SKM-1 treated with dmso at 0.1 percent for 144 hours (cell line): ENCODE data around the gene DHTKD1.
A peak's percentile ranks its signal among the peaks of the same experiment; 100 is the strongest.

Source experiments
- DNase-seq: peaks from one replicate; lab custom pipeline; 2025; ENCODE audit not compliant: unreplicated experiment; lab: John Stamatoyannopoulos, UW

DHTKD1 gene

GRCh38 chr10:12068449-12069269 is at the start of gene DHTKD1:
Gene DHTKD1, plus strand, starts transcription at chr10:12068954. Its CDS starts 80 bp downstream, at chr10:12069034.
- DNase-seq: peak; percentile 81

- no peak for DNase-seq
These were observed 49.3 kb upstream of the DHTKD1 start for GRCh38 chr10:12019283-12019971.

- DNase-seq: no peak
These were observed 48.2 kb upstream of the DHTKD1 start for GRCh38 chr10:12020574-12020973.

- DNase-seq: no peak
These were observed 46.0 kb upstream of the DHTKD1 start for GRCh38 chr10:12022580-12023257.

GRCh38 chr10:12025591-12025990 is 43.2 kb upstream of the DHTKD1 start:
- DNase-seq: no peak

- no peak for DNase-seq
These were observed 41.2 kb upstream of the DHTKD1 start for GRCh38 chr10:12027539-12027938.

- no peak for DNase-seq
These were observed 37.4 kb upstream of the DHTKD1 start for GRCh38 chr10:12031404-12031803.

- DNase-seq: no peak
These were observed 32.6 kb upstream of the DHTKD1 start for GRCh38 chr10:12036073-12036655.

GRCh38 chr10:12041766-12042408 is 26.9 kb upstream of the DHTKD1 start:
- DNase-seq: no peak

- no peak for DNase-seq
These were observed 26.4 kb upstream of the DHTKD1 start for GRCh38 chr10:12042409-12042796.

- DNase-seq: peak; percentile 84
These were observed 25.7 kb upstream of the DHTKD1 start, which contains the start of gene UPF2 for GRCh38 chr10:12042797-12043651. Gene UPF2, minus strand, starts transcription at chr10:12042809. Its CDS starts 7,386 bp downstream, at chr10:12035423.

- no peak for DNase-seq
These were observed 23.2 kb upstream of the DHTKD1 start for GRCh38 chr10:12045596-12045995.

- no peak for DNase-seq
These were observed 20.2 kb upstream of the DHTKD1 start for GRCh38 chr10:12048547-12048946.

GRCh38 chr10:12050528-12050927 is 18.2 kb upstream of the DHTKD1 start:
- no peak for DNase-seq

- peak; percentile 50 for DNase-seq
These were observed 17.5 kb upstream of the DHTKD1 start for GRCh38 chr10:12051241-12051640.

GRCh38 chr10:12055732-12056131 is 13.0 kb upstream of the DHTKD1 start:
- no peak for DNase-seq

- no peak for DNase-seq
These were observed 12.0 kb upstream of the DHTKD1 start for GRCh38 chr10:12056748-12057147.

GRCh38 chr10:12061124-12061523 is 7.6 kb upstream of the DHTKD1 start:
- no peak for DNase-seq

GRCh38 chr10:12062754-12063482 is 5.8 kb upstream of the DHTKD1 start:
- DNase-seq: no peak
